ENCODE results near the gene KCNA3. TPM values are rescaled to one million over a fixed set of nuclear protein-coding genes. Genes with fewer than 3 reads are reported as not detected.

KCNA3 gene
- total and polyA plus RNA-seq, 2 of the 4 experiments (the other 2 are of a cell fraction): under 0.01 to 0.09 TPM

DNA sequence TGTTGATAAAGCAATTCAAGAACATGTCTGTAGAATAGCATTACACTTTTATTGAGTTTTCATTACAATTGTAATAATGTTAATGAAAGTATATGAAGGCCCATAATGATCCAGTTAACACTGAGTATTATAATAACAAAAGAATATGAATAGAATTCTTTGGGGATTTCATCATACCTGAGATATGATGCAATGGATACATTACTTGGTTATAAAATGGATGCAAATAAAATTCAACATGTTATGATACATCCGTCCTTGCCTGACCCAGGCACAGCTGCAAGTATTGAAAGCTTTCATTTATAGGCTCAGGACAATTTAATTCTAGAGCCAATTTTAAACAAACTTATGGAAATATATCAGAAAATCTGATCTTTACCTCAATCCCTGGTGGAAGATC lies 8.2 kb upstream of the KCNA3 start:
- Histone ChIP-seq H3K27ac (ENCODE audit: insufficient read depth, low read length) (no peak overlapping the region), H3K14ac (replicated peaks; ENCODE audit: low read depth, low read length) (no peak overlapping the region), H2BK120ac (ENCODE audit: low read depth, low read length) (no peak overlapping the region), H3K9ac (ENCODE audit: low read depth, low read length) (no peak overlapping the region), H2BK20ac (ENCODE audit: low read depth, low read length) (no peak overlapping the region), H3K4me2 (ENCODE audit: low read depth, low read length) (no peak overlapping the region), H3K9me1 (ENCODE audit: insufficient read depth, low read length) (no peaks in the 10 kb centered on the region), H2AFZ (replicated peaks; ENCODE audit: low read length, poor library complexity) (no peak overlapping the region), H4K5ac (ENCODE audit: low read depth, low read length) (no peak overlapping the region), H2AK9ac (replicated peaks; ENCODE audit: low read depth, low read length, poor library complexity) (no peak overlapping the region), H3K18ac (ENCODE audit: low read depth, low read length) (no peak overlapping the region), H3K56ac (ENCODE audit: extremely low read depth, insufficient read depth, low read length) (no peak overlapping the region), H3K79me1 (ENCODE audit: low read depth in 1 of 2, low read length in 2 of 2) (no peaks in the 10 kb centered on the region), H3K4me1 (ENCODE audit: control insufficient read depth, insufficient read depth, low read length) (peaks cover 6% of the 10 kb centered on the region; the same call in 1 of the 2 replicates), H3K36me3 (ENCODE audit: control insufficient read depth, insufficient read depth, low read length) (no peaks in the 10 kb centered on the region), H4K20me1 (ENCODE audit: insufficient read depth, low read length) (no peaks in the 10 kb centered on the region), H3K27me3 (ENCODE audit: control insufficient read depth, insufficient read depth, low read length) (no peaks in the 10 kb centered on the region), H4K8ac (ENCODE audit: low read depth in 2 of 2, low read length in 2 of 2) (no peak overlapping the region), H3K4ac (ENCODE audit: low read depth, low read length) (no peak overlapping the region), H2BK5ac (ENCODE audit: low read depth, low read length, poor library complexity, severe bottlenecking) (no peak overlapping the region), H3K9me3 (ENCODE audit: control insufficient read depth, insufficient read depth, low read length) (no peaks in the 10 kb centered on the region), H2AK5ac (ENCODE audit: low read depth, low read length) (no peak overlapping the region), H3K4me3 (ENCODE audit: insufficient read depth, low read depth, low read length) (no peak overlapping the region), H3K23ac (ENCODE audit: low read depth, low read length) (no peak overlapping the region), H4K91ac (ENCODE audit: insufficient read depth, low read depth, low read length) (no peak overlapping the region), H2BK15ac (ENCODE audit: low read depth, low read length) (no peak overlapping the region)
- in situ Hi-C loops (cut with MboI; ENCODE audit: low sequenced_read_pairs): no loop called here
- whole genome bisulfite sequencing, 2 experiments (ENCODE audit: extremely low coverage in 2 of 2, insufficient read length in 1 of 2): no CpG with 5 or more reads among the region's 1 CpG
- no TSS peak for BruUV-seq (replicated peaks)
- DNase-seq: no peak
- TF ChIP-seq, protein P1, sequence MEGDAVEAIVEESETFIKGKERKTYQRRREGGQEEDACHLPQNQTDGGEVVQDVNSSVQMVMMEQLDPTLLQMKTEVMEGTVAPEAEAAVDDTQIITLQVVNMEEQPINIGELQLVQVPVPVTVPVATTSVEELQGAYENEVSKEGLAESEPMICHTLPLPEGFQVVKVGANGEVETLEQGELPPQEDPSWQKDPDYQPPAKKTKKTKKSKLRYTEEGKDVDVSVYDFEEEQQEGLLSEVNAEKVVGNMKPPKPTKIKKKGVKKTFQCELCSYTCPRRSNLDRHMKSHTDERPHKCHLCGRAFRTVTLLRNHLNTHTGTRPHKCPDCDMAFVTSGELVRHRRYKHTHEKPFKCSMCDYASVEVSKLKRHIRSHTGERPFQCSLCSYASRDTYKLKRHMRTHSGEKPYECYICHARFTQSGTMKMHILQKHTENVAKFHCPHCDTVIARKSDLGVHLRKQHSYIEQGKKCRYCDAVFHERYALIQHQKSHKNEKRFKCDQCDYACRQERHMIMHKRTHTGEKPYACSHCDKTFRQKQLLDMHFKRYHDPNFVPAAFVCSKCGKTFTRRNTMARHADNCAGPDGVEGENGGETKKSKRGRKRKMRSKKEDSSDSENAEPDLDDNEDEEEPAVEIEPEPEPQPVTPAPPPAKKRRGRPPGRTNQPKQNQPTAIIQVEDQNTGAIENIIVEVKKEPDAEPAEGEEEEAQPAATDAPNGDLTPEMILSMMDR (conservative IDR thresholded peaks at IDR 0.05; ENCODE audit: low read depth, low read length): no peak
- TF ChIP-seq CEBPB (IDR thresholded peaks at IDR 0.05; ENCODE audit: low read depth, low read length) (peak; percentile 35; the same call in 1 of the 2 replicates), CHD1 (IDR thresholded peaks at IDR 0.05; ENCODE audit: low read depth, low read length) (no peak), SMC3 (IDR thresholded peaks at IDR 0.05; ENCODE audit: low read depth, low read length) (no peak)
- ChIA-PET POLR2A (ENCODE audit: unreplicated experiment) (no interaction called here), CTCF (no interaction called here)
- no peak for ATAC-seq (ENCODE audit: low read depth)
- intact Hi-C loops (cut with micrococcal nuclease): no loop called here
- dilution Hi-C loops (cut with HindIII; ENCODE audit: low sequenced_read_pairs, unreplicated experiment): no loop called here
